Measurements from ENCODE around the gene TAL1. TPM values are rescaled to one million over a fixed set of nuclear protein-coding genes. Genes with fewer than 3 reads are reported as not detected.
"Not testable (repeated sequence)": the region's sequence is repeated elsewhere in the genome, so short reads cannot be mapped to it uniquely, and the experiment has no call there.

The TAL1 gene
- total RNA-seq, 3 donors from 2014 or later, result 1.2 to 3.0 (median 2.4) TPM

GRCh38 chr1:47207803-47208373 lies 24.1 kb downstream of the TAL1 start:
- no peak for TF ChIP-seq CTCF (IDR thresholded peaks at IDR 0.05)
- Histone ChIP-seq H3K4me3 (no peak overlapping the region), H3K36me3 (ENCODE audit: low read depth) (no peaks in the 10 kb centered on the region), H3K9me3 (no peaks in the 10 kb centered on the region), H3K4me1 (ENCODE audit: low read depth) (no peaks in the 10 kb centered on the region)
- intact Hi-C loops (cut with DNase I, micrococcal nuclease), result no loop called here
- no peak for DNase-seq
- ATAC-seq, result no peak

- intact Hi-C loops (cut with DNase I, micrococcal nuclease), result no loop called here
- no peak overlapping the region for H3K4me3 ChIP-seq
- no peaks in the 10 kb centered on the region for H3K36me3 ChIP-seq (ENCODE audit: low read depth)
- H3K4me1 ChIP-seq (ENCODE audit: low read depth), result no peaks in the 10 kb centered on the region
- no peak for DNase-seq
- no peak for TF ChIP-seq CTCF (IDR thresholded peaks at IDR 0.05)
- ATAC-seq, result no peak
- no peaks in the 10 kb centered on the region for H3K9me3 ChIP-seq
Measured at GRCh38 chr1:47205918-47206317, 26.1 kb downstream of the TAL1 start.

- H3K9me3 ChIP-seq; H3K4me3 ChIP-seq; intact Hi-C loops (cut with DNase I, micrococcal nuclease); H3K36me3 ChIP-seq (ENCODE audit: low read depth); DNase-seq; ATAC-seq; H3K4me1 ChIP-seq (ENCODE audit: low read depth): not testable (repeated sequence)
Measured at GRCh38 chr1:47203504-47203903, 28.5 kb downstream of the TAL1 start.

- no peak overlapping the region for H3K4me3 ChIP-seq
- ATAC-seq (no peak), DNase-seq (no peak)
- no peaks in the 10 kb centered on the region for H3K36me3 ChIP-seq (ENCODE audit: low read depth)
- intact Hi-C loops (cut with DNase I, micrococcal nuclease), result no loop called here
- no peak for TF ChIP-seq CTCF (IDR thresholded peaks at IDR 0.05)
- H3K9me3 ChIP-seq, result no peaks in the 10 kb centered on the region
- H3K4me1 ChIP-seq (ENCODE audit: low read depth), result no peaks in the 10 kb centered on the region
Measured at GRCh38 chr1:47201179-47201578, 30.8 kb downstream of the TAL1 start.

- Histone ChIP-seq H3K4me1 (ENCODE audit: low read depth) (no peaks in the 10 kb centered on the region), H3K36me3 (ENCODE audit: low read depth) (no peaks in the 10 kb centered on the region), H3K4me3 (no peak overlapping the region), H3K9me3 (no peaks in the 10 kb centered on the region)
- no peak for DNase-seq
- no peak for TF ChIP-seq CTCF (IDR thresholded peaks at IDR 0.05)
- intact Hi-C loops (cut with DNase I, micrococcal nuclease), result loop anchor here in 1 of 2 donors (10.0 kb wide), 1 partner anchor 517 kb away; no protein-coding TSS in a partner anchor
- ATAC-seq, result no peak
Measured at GRCh38 chr1:47198214-47198613, 33.8 kb downstream of the TAL1 start.

DNA sequence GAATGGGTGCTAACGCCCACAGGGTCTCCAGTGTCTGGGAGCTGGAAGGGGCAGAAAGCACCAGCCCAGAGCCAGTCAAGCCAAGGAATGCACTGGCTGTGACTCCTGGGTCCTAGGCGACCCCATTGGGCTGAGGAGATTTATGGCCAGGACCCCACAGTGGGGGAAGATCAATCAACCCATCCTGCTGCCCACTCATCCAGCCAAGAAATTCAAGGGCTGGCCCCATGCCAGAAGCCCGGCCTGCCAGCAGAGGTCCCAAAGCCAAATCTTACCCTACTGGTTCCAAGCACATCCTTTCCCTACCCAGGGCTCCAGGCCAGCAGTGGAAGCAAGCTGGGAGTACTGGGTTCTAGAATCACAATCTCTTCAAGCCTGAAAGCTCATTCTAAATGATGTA lies 35.4 kb downstream of the TAL1 start:
- ATAC-seq (no peak), DNase-seq (no peak)
- no peak overlapping the region for H3K4me3 ChIP-seq
- no peak for TF ChIP-seq CTCF (IDR thresholded peaks at IDR 0.05)
- no peaks in the 10 kb centered on the region for H3K36me3 ChIP-seq (ENCODE audit: low read depth)
- intact Hi-C loops (cut with DNase I, micrococcal nuclease), result loop anchor here in 1 of 2 donors (10.0 kb wide), 1 partner anchor 518 kb away; no protein-coding TSS in a partner anchor
- H3K9me3 ChIP-seq, result no peaks in the 10 kb centered on the region
- H3K4me1 ChIP-seq (ENCODE audit: low read depth), result peaks cover 13% of the 10 kb centered on the region

DNA sequence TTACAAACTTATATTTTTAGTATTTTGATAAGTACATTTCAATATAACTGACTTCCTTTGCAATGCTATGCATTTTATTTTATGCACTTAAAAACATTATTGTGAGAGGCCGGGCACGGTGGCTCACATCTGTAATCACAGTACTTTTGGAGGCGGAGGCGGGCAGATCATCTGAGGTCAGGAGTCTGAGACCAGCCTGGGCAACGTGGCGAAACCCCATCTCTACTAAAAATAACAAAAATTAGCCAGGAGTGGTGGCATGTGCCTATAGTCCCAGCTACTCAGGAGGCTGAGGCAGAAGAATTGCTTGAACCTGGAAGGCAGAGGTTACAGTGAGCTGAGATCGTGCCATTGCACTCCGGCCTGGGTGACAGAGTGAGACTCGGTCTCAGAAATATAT lies 36.0 kb downstream of the TAL1 start:
- H3K4me3 ChIP-seq; H3K36me3 ChIP-seq (ENCODE audit: low read depth); H3K9me3 ChIP-seq; DNase-seq; ATAC-seq: not testable (repeated sequence)
- peaks cover 18% of the 10 kb centered on the region for H3K4me1 ChIP-seq (ENCODE audit: low read depth)
- intact Hi-C loops (cut with DNase I, micrococcal nuclease), result loop anchor here in 1 of 2 donors (10.0 kb wide), 1 partner anchor 519 kb away; no protein-coding TSS in a partner anchor

Data from mucosa of descending colon (tissue), 3 donors.